Sigmoid colon (tissue), 4 donors: ENCODE measurements around the gene LLPH.

Experiments used
- EP300 ChIP-seq, 4 donors: sonication (generic); formaldehyde crosslinking; IDR thresholded peaks; one replicate each; pipeline ENCODE4 v1.6.1; 2017; ENCODE audit warnings: antibody characterized with exemption in 4 of 4
- POLR2A ChIP-seq, 2 donors: fragments of 450-650 bp; IDR thresholded peaks; one replicate each; pipeline ENCODE4 v1.6.1; 2016; ENCODE audit warnings: antibody characterized with exemption in 2 of 2, mild to moderate bottlenecking in 2 of 2, moderate library complexity in 2 of 2
- POLR2AphosphoS5 ChIP-seq, 4 donors: sonication (generic); formaldehyde crosslinking; IDR thresholded peaks; one replicate each; pipeline ENCODE4 v1.6.1; 2017; ENCODE audit warnings: antibody characterized with exemption in 4 of 4
- TF ChIP-seq, protein P1 (sequence below), 4 experiments: fragments of 450-650 bp in 3 of 4; fragments of 200-600 bp in 1 of 4; IDR thresholded peaks; one replicate each; pipeline ENCODE4 v1.5.1; 2016 to 2019; ENCODE audit warnings: antibody characterized with exemption in 4 of 4, mild to moderate bottlenecking in 3 of 4, moderate library complexity in 2 of 4

DNA sequence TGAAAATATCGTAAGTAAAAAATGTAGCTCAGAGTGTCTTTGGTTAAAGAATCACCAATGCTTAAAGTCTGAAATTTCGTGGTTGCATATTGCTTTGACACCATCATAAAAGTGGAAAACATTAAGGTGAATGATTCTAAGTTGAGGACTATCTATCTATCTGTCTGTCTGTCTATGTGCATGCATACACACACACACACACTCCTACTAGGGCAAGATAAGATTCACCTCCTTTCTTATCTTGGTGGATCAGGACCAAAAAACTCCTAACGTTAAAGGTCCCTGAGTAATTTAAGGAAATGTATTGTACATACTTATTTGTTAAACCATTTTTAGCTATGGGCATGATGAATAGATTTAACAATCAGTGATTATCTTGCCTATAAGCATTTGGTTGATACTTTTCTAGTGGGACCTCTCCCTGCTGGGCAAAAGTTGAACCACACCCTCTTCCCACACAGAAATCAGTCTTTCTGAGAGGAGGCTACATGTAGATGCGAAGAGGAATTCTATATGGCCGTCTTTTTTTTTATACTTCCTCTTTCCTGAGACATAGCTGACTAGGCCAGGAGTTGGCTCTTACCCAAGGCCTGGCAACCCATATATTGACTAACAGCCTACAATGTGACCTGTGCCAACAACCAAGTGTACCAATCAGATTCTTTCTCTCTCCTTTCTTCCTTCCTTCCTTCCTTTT, 19.3 kb upstream of the LLPH start:
- TF ChIP-seq POLR2AphosphoS5 (IDR thresholded peaks at IDR 0.05) (no peak), POLR2A (IDR thresholded peaks at IDR 0.05) (no peak), EP300 (IDR thresholded peaks at IDR 0.05) (no peak)
- TF ChIP-seq, protein P1, sequence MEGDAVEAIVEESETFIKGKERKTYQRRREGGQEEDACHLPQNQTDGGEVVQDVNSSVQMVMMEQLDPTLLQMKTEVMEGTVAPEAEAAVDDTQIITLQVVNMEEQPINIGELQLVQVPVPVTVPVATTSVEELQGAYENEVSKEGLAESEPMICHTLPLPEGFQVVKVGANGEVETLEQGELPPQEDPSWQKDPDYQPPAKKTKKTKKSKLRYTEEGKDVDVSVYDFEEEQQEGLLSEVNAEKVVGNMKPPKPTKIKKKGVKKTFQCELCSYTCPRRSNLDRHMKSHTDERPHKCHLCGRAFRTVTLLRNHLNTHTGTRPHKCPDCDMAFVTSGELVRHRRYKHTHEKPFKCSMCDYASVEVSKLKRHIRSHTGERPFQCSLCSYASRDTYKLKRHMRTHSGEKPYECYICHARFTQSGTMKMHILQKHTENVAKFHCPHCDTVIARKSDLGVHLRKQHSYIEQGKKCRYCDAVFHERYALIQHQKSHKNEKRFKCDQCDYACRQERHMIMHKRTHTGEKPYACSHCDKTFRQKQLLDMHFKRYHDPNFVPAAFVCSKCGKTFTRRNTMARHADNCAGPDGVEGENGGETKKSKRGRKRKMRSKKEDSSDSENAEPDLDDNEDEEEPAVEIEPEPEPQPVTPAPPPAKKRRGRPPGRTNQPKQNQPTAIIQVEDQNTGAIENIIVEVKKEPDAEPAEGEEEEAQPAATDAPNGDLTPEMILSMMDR (IDR thresholded peaks at IDR 0.05), result no peak
